Skeletal muscle tissue (tissue), 4 donors: Measurements from ENCODE around the gene GRHL3. TPM values are rescaled to one million over a fixed set of nuclear protein-coding genes. Genes with fewer than 3 reads are reported as not detected.

Experiments
- H3K27ac ChIP-seq: one replicate; pipeline ENCODE4 v1.7.0; 2013; ENCODE audit warnings: mild to moderate bottlenecking, low read depth, low read length, inconsistent platforms
- H3K27me3 ChIP-seq, 3 donors: one replicate each; pipeline ENCODE4 v1.7.0; 2013; ENCODE audit warnings: low read length in 3 of 3; ENCODE audit not compliant: control insufficient read depth in 3 of 3, insufficient read depth in 3 of 3
- H3K36me3 ChIP-seq, 3 donors: one replicate each; pipeline ENCODE4 v1.7.0; 2013; ENCODE audit warnings: low read length in 3 of 3; ENCODE audit not compliant: control insufficient read depth in 3 of 3, insufficient read depth in 3 of 3
- H3K4me1 ChIP-seq, 3 donors: one replicate each; pipeline ENCODE4 v1.7.0; 2013; ENCODE audit warnings: low read length in 3 of 3, mild to moderate bottlenecking in 3 of 3; ENCODE audit not compliant: control insufficient read depth in 3 of 3, insufficient read depth in 3 of 3
- H3K4me3 ChIP-seq, 3 donors: one replicate each; pipeline ENCODE4 v1.7.0; 2013; ENCODE audit warnings: low read length in 3 of 3
- H3K9ac ChIP-seq, 3 donors: one replicate each; pipeline ENCODE4 v1.7.0; 2013; ENCODE audit warnings: low read length in 3 of 3, mild to moderate bottlenecking in 3 of 3, moderate library complexity in 2 of 3, low read depth in 1 of 3
- H3K9me3 ChIP-seq, 3 donors: one replicate each; pipeline ENCODE4 v1.7.0; 2013; ENCODE audit warnings: low read length in 3 of 3; ENCODE audit not compliant: control insufficient read depth in 3 of 3
- total RNA-seq: library from RNA; depleted of rRNA; stranded (reverse); fragments of >200 nt; gene quantifications from one replicate; pipeline ENCODE4 v1.2.3, GENCODE V29; 2014
- donor health status: Osteomylitis.

Gene GRHL3
- total RNA-seq, 1 donor from 2014 or later = not detected

DNA sequence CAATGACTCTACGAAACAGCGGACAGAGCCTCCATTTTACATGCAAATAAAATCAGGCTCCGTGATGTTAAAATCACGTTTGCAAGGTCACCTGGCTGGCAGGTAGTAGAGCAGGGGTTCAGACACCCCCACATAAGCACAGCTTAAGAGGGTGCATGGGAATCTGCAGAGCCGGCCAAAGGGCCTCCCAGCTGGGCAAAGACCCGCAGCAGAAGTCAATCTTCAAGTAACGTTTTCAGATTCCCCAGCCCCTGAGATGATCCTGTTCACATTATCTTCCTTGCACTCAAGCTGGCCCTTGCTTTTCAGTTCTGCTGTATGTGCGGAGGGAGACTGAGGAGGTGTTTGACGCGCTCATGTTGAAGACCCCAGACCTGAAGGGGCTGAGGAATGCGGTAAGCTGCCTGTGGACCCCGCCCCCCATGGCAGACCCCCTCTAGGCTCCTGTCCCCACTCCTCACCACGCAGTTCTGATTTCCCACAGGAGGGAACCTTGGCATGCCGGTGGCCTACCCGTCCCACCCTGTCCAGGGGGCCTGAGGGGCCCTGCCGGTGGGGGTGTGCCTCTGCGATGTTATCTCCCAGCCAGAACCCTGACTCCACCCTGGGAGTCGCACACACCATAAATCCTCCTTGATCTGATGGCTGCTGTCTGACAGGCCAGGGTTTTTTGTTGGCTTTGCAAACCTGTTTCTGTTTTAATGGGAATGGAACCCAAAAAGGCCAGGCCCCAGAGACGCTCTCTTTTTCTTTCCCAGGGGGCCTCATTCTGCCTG is 28.2 kb downstream of the GRHL3 start:
- Histone ChIP-seq H3K36me3 (no peaks in the 10 kb centered on the region), H3K4me1 (no peaks in the 10 kb centered on the region), H3K4me3 (no peak overlapping the region), H3K27ac (no peak overlapping the region), H3K9me3 (no peaks in the 10 kb centered on the region), H3K9ac (no peak overlapping the region), H3K27me3 (peaks cover 0 to 19% (median 12%) of the 10 kb centered on the region in 3 donors)

- Histone ChIP-seq H3K9me3 (no peaks in the 10 kb centered on the region), H3K4me1 (no peaks in the 10 kb centered on the region), H3K27ac (no peak overlapping the region), H3K4me3 (no peak overlapping the region), H3K36me3 (no peaks in the 10 kb centered on the region), H3K27me3 (peaks cover 0 to 13% (median 12%) of the 10 kb centered on the region in 3 donors), H3K9ac (no peak overlapping the region)
Observed at GRCh38 chr1:24348196-24348595, 29.0 kb downstream of the GRHL3 start.

GRCh38 chr1:24349891-24350290 is 30.7 kb downstream of the GRHL3 start:
- Histone ChIP-seq H3K36me3 (no peaks in the 10 kb centered on the region), H3K4me3 (no peak overlapping the region), H3K27me3 (peaks cover 0 to 7% (median 6%) of the 10 kb centered on the region in 3 donors), H3K27ac (no peak overlapping the region), H3K4me1 (no peaks in the 10 kb centered on the region), H3K9me3 (no peaks in the 10 kb centered on the region), H3K9ac (no peak overlapping the region)

DNA sequence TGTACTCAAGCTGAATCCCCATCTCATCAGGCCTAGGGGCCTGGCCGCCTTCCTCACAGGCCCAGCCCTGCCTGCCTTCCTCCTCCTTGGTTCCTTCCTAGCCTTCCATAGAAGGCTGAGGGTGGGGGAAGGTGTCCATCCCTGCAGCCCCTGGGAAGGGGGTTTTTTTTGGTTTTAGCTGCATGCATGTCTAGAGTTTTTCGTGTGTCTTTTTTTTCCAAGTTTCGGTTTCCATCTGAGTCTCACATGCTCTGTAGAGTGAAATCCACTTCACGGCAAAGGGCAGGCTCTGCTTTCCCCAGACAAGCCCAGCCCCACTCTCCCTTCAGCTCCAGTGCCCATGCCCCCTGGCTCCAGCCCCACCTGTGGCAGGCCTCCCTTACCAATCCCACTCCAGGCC is 32.1 kb downstream of the GRHL3 start:
- H3K4me1 ChIP-seq = no peaks in the 10 kb centered on the region
- H3K27ac ChIP-seq = no peak overlapping the region
- no peaks in the 10 kb centered on the region for H3K9me3 ChIP-seq
- H3K27me3 ChIP-seq = peaks cover 0 to 4% (median under 1%) of the 10 kb centered on the region in 3 donors
- no peak overlapping the region for H3K4me3 ChIP-seq
- H3K9ac ChIP-seq = no peak overlapping the region
- H3K36me3 ChIP-seq = no peaks in the 10 kb centered on the region

DNA sequence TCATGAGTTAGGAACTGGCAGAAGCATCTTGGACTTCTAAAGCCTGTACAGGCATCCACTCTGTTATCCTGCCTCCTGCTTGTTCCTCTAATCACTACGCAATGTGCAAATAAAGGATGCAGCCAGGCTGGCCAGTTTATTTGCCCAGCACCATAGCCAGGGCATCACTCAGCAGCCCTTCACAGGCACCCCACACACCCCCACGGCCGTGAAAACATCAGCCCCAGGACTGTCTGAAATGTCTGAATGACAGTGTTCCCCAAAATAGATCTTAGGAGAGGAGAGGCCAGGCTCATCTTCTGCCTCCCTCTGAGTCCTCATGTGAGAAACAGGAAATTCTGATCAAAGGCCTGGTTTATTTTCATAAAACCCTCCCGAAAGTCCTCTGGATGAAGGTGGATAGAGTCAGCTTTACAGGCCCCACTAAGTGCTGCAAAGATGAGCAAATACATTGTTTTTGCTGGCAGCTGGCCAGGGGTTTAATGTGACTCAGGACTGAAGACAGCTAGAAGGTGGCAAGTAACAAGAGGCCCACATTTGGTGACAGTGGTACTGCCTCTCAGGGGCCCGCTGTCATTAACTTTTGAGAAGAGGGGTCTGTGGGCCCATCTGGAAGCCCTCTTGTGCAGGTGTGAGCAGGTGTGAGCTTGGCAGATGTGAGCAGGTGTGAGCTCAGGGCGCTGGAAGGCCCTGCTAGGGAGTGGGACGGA is 32.9 kb downstream of the GRHL3 start:
- H3K4me3 ChIP-seq = no peak overlapping the region
- H3K9me3 ChIP-seq = no peaks in the 10 kb centered on the region
- H3K27ac ChIP-seq = no peak overlapping the region
- H3K27me3 ChIP-seq = no peaks in the 10 kb centered on the region
- H3K4me1 ChIP-seq = no peaks in the 10 kb centered on the region
- H3K36me3 ChIP-seq = peaks cover 0 to 2% (median under 1%) of the 10 kb centered on the region in 3 donors
- H3K9ac ChIP-seq = no peak overlapping the region

- Histone ChIP-seq H3K9me3 (no peaks in the 10 kb centered on the region), H3K9ac (no peak overlapping the region), H3K27me3 (no peaks in the 10 kb centered on the region), H3K27ac (no peak overlapping the region), H3K36me3 (peaks cover 0 to 2% (median 2%) of the 10 kb centered on the region in 3 donors), H3K4me3 (no peak overlapping the region), H3K4me1 (no peaks in the 10 kb centered on the region)
Observed at GRCh38 chr1:24353292-24353891, 34.2 kb downstream of the GRHL3 start.

GRCh38 chr1:24355466-24355865 is 36.3 kb downstream of the GRHL3 start:
- H3K36me3 ChIP-seq = peaks cover 2 to 8% (median 3%) of the 10 kb centered on the region in 3 donors
- no peaks in the 10 kb centered on the region for H3K27me3 ChIP-seq
- H3K4me1 ChIP-seq = no peaks in the 10 kb centered on the region
- H3K9me3 ChIP-seq = no peaks in the 10 kb centered on the region
- no peak overlapping the region for H3K4me3 ChIP-seq
- no peak overlapping the region for H3K27ac ChIP-seq
- no peak overlapping the region for H3K9ac ChIP-seq

DNA sequence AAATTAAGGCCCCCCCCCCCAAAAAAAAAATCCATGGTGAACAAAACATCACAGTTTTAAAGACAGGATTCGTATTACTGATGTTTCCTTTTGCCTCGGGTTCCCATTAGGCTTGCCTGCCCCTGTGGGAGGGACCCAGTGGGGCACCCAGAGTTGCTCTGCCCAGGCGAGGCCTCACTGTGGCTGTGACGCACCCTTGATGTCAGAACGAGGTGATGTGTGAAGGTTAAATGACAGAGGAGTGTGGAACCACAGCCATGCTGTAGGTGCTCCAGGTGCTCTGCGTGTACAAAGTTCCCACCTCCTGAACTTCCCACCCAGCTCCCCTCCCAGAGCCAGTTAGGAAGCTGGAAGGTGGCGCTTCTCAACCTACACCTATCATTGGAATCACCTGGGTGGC is 37.9 kb downstream of the GRHL3 start:
- no peaks in the 10 kb centered on the region for H3K9me3 ChIP-seq
- H3K36me3 ChIP-seq = peaks cover 2 to 8% (median 3%) of the 10 kb centered on the region in 3 donors
- no peak overlapping the region for H3K9ac ChIP-seq
- no peak overlapping the region for H3K4me3 ChIP-seq
- H3K27me3 ChIP-seq = no peaks in the 10 kb centered on the region
- H3K27ac ChIP-seq = no peak overlapping the region
- no peaks in the 10 kb centered on the region for H3K4me1 ChIP-seq

DNA sequence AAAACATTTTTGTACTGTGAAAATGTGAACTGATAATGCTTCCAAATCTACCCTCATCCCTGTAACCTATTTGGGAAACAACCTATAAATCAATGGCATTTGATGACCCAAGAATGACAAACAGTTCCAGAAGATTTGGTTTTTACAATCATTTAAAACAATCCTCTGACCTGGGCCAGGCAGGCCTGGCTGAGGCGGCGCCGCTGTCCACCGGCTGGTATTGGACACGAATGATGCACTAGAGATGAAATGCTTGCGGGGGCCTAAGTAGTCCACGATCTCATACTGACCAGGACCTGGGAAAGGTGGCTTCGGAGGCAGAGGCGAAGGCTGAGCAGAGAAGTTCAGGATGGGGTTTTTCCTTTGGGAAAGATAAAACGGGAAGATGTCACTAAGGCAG is 41.5 kb downstream of the GRHL3 start:
- no peak overlapping the region for H3K4me3 ChIP-seq
- H3K9me3 ChIP-seq = no peaks in the 10 kb centered on the region
- peaks cover 2 to 8% (median 3%) of the 10 kb centered on the region in 3 donors for H3K36me3 ChIP-seq
- peaks cover 0 to 7% (median 2%) of the 10 kb centered on the region in 3 donors for H3K4me1 ChIP-seq
- no peak overlapping the region for H3K27ac ChIP-seq
- H3K9ac ChIP-seq = no peak overlapping the region
- no peaks in the 10 kb centered on the region for H3K27me3 ChIP-seq

- Histone ChIP-seq H3K36me3 (peaks cover 0 to 8% (median 3%) of the 10 kb centered on the region in 3 donors), H3K27ac (no peak overlapping the region), H3K9ac (no peak overlapping the region), H3K9me3 (no peaks in the 10 kb centered on the region), H3K4me3 (no peak overlapping the region), H3K27me3 (no peaks in the 10 kb centered on the region), H3K4me1 (peaks cover 0 to 7% (median 2%) of the 10 kb centered on the region in 3 donors)
Observed at GRCh38 chr1:24361811-24362210, 42.7 kb downstream of the GRHL3 start.
